Measurements from ENCODE around the gene SMARCB1.
A peak's percentile ranks its signal among the peaks of the same experiment; 100 is the strongest.

SMARCB1 gene

GRCh38 chr22:23803001-23803819, 16.4 kb downstream of the SMARCB1 start:
- DNase-seq (ENCODE audit: low read depth, low spot score), result no peak

DNA sequence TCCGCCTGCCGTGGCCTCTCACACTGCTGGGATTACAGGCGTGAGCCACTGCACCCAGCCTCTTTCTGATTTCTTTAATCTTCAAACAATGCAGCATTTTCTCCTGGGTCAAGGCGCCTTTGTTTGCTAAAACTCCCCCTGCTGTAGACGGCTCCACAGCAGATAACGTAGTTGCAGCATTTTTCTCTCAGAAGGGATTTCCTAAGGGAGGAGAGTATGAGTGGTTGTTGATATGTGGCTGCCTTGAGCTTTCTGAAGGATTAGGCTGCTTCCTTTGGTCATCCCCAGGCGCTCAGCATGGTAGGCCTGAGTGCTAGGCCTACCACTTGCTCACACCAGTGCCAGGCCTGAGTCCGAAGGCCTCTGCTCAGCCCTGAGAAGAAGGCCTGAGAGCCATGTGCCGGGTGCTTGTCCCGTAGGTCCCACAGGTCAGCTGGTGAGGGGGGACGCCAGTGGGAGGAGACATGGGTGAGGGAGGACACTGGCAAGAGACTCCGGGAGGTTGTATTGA, 18.1 kb downstream of the SMARCB1 start:
- no peak for DNase-seq (ENCODE audit: low read depth, low spot score)

- DNase-seq (ENCODE audit: low read depth, low spot score), result no peak
These were observed 20.1 kb downstream of the SMARCB1 start for GRCh38 chr22:23806837-23807236.

GRCh38 chr22:23812378-23812777, 25.6 kb downstream of the SMARCB1 start:
- no peak for DNase-seq (ENCODE audit: low read depth, low spot score)

DNA sequence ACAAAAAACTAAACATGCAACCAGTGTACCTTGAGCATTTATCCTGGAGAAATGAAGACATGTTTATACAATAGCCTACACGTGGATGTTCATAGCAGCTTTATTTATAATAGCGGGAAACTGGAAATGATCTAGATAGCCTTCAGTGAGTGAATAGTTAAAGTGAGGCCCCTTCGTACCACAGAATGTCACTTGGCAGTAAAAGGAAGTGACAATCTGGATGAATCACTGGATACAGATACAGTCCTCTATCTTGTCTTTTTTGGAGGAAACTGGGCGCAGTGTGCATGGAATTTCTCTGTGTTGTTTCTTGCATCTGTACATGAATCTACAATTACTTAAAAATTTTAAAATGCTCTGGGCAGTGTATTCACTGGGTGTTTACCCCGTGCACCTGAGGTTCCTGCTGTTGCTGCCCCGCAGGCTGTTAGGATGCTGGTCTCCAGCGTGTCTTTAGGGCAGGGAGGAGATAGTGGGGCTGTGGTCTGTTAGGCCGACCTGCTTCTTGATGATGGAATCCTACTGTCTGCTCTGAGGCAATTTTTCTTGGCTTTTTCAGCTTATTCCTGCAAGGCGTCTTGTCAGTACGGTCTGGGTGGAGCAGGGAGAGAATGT, 28.9 kb downstream of the SMARCB1 start:
- no peak for DNase-seq (ENCODE audit: low read depth, low spot score)

- DNase-seq (ENCODE audit: low read depth, low spot score), result no peak
These were observed 29.6 kb downstream of the SMARCB1 start for GRCh38 chr22:23816156-23816976.

DNA sequence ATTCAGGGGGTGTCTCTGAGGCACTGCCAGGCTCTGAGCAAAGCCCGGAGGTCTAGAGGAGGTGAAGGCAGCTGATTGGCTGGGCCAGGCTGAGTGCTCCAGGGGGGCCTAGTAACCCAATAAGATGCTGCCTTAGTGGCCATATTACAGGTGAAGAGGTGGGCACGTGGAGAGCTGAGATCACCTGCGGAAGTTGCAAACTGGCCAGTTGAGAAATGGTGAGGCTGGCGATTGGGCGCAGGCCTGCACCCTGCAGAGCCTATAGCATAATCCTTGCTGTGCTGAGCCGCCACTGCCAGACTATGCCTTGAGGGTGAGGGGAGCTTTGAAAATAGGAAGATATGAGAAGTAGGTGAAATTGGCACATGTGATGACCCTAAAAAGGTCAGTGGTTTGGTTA, 30.4 kb downstream of the SMARCB1 start:
- no peak for DNase-seq (ENCODE audit: low read depth, low spot score)

- no peak for DNase-seq (ENCODE audit: low read depth, low spot score)
These were observed 31.8 kb downstream of the SMARCB1 start for GRCh38 chr22:23818541-23818940.

DNA sequence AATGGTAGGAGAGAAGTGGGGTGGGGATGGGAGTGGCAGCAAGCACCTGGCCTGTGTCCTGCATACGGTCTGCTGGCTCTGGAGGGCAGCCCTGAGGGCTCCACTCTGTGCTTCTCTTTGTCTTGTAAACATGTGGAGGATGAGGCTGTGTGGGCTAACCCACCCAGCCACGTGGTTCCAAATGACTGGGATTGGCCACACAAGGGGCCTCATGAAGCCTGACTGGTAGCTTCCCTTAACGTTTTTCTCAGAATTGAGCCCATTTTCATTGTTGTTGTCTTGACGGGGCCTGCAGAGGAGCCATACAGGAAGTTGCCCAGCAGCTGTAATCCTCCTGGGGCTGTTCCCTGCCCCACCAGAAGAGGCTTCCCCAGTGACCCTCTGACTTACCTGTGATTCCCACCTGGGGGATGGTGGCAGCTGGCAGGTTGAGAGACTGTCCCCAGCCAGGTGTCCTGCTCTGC, 34.0 kb downstream of the SMARCB1 start:
- DNase-seq (ENCODE audit: low read depth, low spot score), result no peak

DNA sequence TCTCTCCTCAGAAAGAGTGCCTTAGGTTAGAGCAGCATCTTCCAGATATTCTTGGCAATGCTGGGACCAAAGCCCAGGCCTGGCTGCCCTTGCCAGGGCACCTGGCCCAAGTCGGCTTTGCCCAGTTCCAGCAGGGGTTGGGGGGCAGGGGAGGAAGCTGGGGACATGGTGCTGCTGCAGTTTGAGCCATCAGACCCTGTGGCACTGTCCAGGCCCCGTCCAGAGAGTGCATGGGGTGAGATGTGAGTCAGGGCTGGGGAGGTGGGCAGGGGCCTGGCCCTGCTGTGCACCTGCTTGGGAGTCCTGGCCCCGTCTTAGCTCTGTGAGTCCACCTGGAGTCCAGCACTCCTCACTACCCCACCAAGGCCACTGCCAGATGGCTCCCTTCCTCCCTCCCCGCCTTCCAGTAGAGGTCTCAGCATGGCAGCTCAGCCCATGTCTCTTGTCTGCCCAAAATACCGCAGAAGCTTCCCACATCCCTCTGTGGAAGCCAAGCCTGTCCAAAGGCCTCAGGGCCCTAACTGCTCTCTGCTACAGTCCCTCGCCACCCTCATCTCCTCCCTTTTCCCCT, 35.4 kb downstream of the SMARCB1 start:
- no peak for DNase-seq (ENCODE audit: low read depth, low spot score)

DNA sequence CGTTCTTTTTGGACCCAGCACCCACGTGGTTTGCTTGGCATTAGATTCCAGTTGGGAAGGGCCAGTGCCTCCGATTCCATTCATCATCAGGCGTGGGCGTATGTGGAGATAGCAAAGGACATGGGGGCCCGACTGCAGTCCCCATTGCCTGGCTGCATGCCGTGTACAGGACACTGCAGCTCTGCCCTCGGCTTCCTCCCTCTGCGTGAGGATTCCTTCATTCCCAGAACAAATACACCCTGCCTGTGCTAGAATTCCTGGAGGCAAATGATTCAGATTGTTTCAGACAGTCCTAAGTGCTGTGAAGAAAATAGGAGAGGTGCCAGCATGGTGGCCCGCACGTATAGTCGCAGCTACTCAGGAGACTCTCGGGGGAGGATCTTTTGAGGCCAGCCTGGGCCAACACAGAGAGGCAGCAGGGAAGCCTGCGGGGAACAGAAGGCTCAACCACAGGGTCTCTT, 36.6 kb downstream of the SMARCB1 start:
- no peak for DNase-seq (ENCODE audit: low read depth, low spot score)

DNA sequence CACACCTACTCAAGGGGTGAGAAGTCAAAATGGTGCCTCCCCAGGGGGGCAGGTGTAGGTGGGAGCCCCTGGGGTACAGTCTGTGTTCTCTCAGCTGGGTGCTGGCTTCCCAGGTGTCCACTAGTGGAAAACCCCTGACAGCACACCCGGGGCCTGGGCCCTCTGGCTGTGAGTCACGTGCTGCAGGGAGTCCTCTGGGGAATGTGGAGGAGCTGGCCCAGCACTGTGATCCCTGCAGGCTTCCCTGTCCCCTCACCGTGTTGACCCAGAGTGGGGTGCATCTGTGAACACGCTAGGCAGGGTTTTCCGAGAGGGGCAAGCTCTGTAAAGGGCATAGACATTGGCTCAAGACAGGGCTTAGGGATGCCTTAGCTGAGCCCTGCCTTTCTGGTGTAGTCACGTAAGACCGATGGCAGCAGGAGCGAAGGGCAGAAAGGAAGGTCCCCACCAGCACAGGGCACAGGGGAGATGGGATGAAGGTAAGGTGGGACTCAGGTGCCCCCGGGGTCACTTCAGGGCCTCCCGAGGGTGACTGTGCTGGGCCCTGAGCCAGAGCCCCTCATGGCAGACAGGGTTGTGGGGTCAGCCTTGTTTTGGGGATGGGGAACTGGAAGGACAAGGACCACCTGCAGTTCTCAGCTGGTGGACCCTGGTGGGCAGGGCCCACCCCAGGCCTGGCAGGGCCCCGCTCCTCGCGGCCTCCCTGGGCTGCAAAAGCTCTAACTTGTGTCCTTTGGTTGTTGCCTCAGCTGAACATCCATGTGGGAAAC, 37.9 kb downstream of the SMARCB1 start:
- DNase-seq (ENCODE audit: low read depth, low spot score), result no peak

GRCh38 chr22:23825246-23825905, 38.6 kb downstream of the SMARCB1 start:
- DNase-seq (ENCODE audit: low read depth, low spot score), result no peak

- peak; percentile 51 for DNase-seq (ENCODE audit: low read depth, low spot score)
These were observed 40.0 kb downstream of the SMARCB1 start for GRCh38 chr22:23826510-23827350.

DNA sequence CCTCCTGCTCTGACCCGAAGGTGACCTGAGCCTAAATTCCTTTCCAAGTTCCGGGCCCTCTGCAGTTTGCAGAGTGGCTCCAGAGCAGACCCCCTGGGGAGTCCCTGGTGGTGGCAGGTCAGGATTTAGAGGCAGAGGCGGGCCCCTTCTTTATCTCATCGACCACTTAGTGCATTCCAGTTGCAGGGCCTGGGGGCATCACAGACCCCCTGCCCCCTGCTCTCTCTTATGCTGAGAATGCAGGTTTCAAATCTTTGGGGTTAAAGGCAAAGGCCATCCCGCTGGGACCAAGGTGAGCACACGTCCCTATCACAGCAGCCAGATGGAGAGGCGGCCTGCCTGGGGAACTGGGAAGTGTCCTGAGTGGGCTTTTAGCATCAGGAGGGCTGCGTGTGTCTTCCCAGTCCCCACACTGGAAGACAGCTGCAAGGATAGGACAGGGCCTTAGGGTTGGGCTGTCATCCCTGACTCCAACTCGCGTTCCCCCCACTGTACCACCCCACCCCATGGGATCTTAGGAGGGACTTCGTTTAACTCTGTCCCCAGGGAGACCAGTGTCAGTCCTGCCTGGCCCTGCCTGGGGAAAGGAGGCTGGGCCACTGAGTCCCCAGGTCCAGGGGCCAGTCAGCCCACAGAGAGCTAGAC, 40.7 kb downstream of the SMARCB1 start:
- no peak for DNase-seq (ENCODE audit: low read depth, low spot score)

DNA sequence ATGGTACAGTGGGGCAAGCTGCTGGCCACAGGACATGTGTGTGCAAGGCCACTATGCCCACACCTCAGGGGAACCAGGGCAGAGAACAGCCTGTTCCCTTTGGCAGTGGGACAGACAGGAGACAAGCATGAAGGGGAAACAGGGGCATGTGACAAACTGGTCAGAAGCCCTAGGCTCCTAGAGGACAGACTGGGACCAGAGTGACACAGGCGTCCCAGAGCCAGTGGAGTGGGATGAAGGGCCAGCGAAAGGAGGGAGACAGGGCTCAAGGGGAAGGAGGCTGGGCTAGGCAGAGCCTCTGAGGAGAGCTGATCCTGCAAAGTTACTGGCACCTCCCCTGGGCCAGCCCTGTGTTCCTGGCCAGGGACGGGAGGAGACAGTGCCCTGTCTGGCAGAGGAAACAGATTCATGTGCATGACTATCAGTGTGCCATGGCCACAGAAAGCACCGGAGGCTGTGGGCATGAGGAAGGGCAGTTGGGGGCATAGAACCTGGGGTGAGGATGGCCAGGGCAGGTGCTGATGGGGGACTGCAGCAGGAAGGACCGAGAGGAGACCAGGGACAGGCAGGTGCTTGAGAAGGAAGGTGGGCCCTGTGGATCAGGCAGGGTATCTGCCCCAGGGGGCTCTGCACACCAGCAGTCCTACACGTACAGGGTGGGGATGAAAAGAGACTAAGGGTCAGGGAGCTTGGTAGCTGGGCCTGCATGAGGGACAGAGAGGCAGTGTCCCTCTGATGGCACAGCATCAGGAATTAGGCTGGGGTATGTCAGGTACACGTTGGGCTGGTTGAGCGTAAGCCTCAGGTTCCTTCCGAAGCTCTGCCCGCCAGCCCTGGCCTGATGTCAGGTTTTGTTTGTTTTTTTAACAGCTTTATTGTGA, 42.3 kb downstream of the SMARCB1 start:
- no peak for DNase-seq (ENCODE audit: low read depth, low spot score)

DNA sequence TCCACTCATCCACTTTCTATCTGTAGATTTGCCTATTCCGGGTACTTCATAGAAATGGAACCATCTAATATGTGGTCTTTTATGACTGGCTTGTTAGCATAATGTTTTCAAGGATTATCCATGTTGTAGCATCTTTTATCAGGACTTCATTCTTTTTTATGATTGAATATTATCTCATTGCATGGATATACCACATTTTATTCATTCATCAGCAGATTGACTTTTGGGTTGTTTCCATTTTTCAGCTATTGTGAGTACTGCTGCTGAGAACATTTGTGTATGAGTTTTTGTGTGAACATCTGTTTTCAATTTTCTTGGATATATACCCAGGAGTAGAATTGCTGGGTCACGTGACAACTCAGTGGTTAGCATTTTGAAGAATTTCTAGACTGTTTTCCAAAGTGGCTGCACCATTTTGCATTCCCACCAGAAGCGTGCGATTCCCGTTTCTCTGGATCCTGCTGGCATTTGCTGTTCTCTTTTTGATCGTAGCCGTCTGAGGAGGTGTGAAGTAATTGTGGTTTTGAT, 43.1 kb downstream of the SMARCB1 start:
- peak; percentile 74 for DNase-seq (ENCODE audit: low read depth, low spot score)

- no peak for DNase-seq (ENCODE audit: low read depth, low spot score)
These were observed 44.5 kb downstream of the SMARCB1 start for GRCh38 chr22:23831261-23831660.
